ENCODE data around the gene FBN1.

GRCh38 chr15:48456134-48456533 lies 189.4 kb downstream of the FBN1 start:
- TF ChIP-seq CTCF (IDR thresholded peaks at IDR 0.05) (no peak), POLR2AphosphoS5 (IDR thresholded peaks at IDR 0.05) (no peak), POLR2A (IDR thresholded peaks at IDR 0.05) (no peak), EP300 (IDR thresholded peaks at IDR 0.05) (no peak)
